Caco-2 (cell line): ENCODE data around the gene LAMB4. TPM values are rescaled to one million over a fixed set of nuclear protein-coding genes. Genes with fewer than 3 reads are reported as not detected.

Experiments used
- BruUV-seq: library from RNA; stranded (reverse); fragments of 400-500 nt; replicated peaks from 2 replicates; lab custom pipeline; 2021; lab: Mats Ljungman, UMichigan
- CTCF ChIA-PET: fragments of 300-600 bp; sonication (Branson Sonifier 250); formaldehyde crosslinking; loops from one replicate; lab custom pipeline; 2022; ENCODE audit warnings: antibody characterized with exemption; lab: Charles Lee
- POLR2A ChIA-PET: fragments of 300-600 bp; sonication (Branson Sonifier 250); formaldehyde crosslinking; loops from one replicate; lab custom pipeline; 2022; ENCODE audit warnings: antibody characterized with exemption; lab: Charles Lee
- DNase-seq, 2 experiments: peaks; one replicate each; pipeline versions ENCODE4 v3.0.0 to v3.0.0-alpha.2; 2020 to 2022
- H3K27me3 ChIP-seq: replicated peaks from 2 replicates; pipeline ENCODE4 v1.6.0; 2011; ENCODE audit warnings: low read length; ENCODE audit not compliant: control insufficient read depth, insufficient read depth
- H3K36me3 ChIP-seq: 2 replicates; pipeline ENCODE4 v1.5.1; 2011; ENCODE audit warnings: low read length; ENCODE audit not compliant: control insufficient read depth, insufficient read depth
- H3K4me1 ChIP-seq: fragments of 250-450 bp; sonication (Bioruptor Pico); 2 replicates; pipeline ENCODE4 v1.5.1; 2020; ENCODE audit warnings: mild to moderate bottlenecking
- H3K4me3 ChIP-seq: 2 replicates; pipeline ENCODE4 v1.5.1; 2011; ENCODE audit warnings: low read depth, mild to moderate bottlenecking, control low read depth, low read length
- H3K9me3 ChIP-seq: fragments of 250-450 bp; sonication (Bioruptor Pico); 2 replicates; pipeline ENCODE4 v1.5.1; 2020; ENCODE audit warnings: mild to moderate bottlenecking, moderate library complexity
- H3K27ac Mint-ChIP-seq: one replicate; pipeline ENCODE4 v1.8.0; 2022; ENCODE audit warnings: mixed read lengths; ENCODE audit not compliant: unreplicated experiment
- H3K27me3 Mint-ChIP-seq: one replicate; pipeline ENCODE4 v1.8.0; 2022; ENCODE audit warnings: mixed read lengths; ENCODE audit not compliant: insufficient read depth, unreplicated experiment
- H3K36me3 Mint-ChIP-seq: one replicate; pipeline ENCODE4 v1.8.0; 2022; ENCODE audit warnings: mild to moderate bottlenecking, mixed read lengths; ENCODE audit not compliant: insufficient read depth, unreplicated experiment
- H3K4me1 Mint-ChIP-seq: one replicate; pipeline ENCODE4 v1.8.0; 2022; ENCODE audit warnings: low read depth, mixed read lengths; ENCODE audit not compliant: unreplicated experiment
- H3K4me3 Mint-ChIP-seq: one replicate; pipeline ENCODE4 v1.8.0; 2022; ENCODE audit warnings: mild to moderate bottlenecking, moderate library complexity, mixed read lengths; ENCODE audit not compliant: unreplicated experiment
- H3K9me3 Mint-ChIP-seq: one replicate; pipeline ENCODE4 v1.8.0; 2022; ENCODE audit warnings: mixed read lengths; ENCODE audit not compliant: unreplicated experiment
- CTCF ChIP-seq, 2 experiments: fragments of 200-600 bp in 1 of 2; IDR thresholded peaks; 1 replicate in 1 of 2; 2 replicates in 1 of 2; pipeline versions ENCODE4 v1.5.1 to v1.8.0; 2011 to 2022; ENCODE audit warnings: antibody characterized with exemption in 1 of 2, control low read depth in 1 of 2, inconsistent platforms in 1 of 2, low read depth in 1 of 2, low read length in 1 of 2, mild to moderate bottlenecking in 1 of 2, moderate library complexity in 1 of 2; ENCODE audit not compliant: insufficient read depth in 1 of 2, severe bottlenecking in 1 of 2, unreplicated experiment in 1 of 2
- intact Hi-C: fragments of 100-400 bp; cut with micrococcal nuclease; formaldehyde crosslinking; loops from one replicate; pipeline ENCODE4 v1.10.0; 2022; ENCODE audit not compliant: unreplicated experiment
- total RNA-seq: library from RNA; stranded (reverse); gene quantifications from 2 replicates; pipeline ENCODE4 v1.2.3, GENCODE V29; 2022

Gene LAMB4
- total RNA-seq, 1 experiment from 2014 or later: 0.52 TPM

GRCh38 chr7:108016841-108017775 is 113.1 kb downstream of the LAMB4 start:
- BruUV-seq: no TSS peak
- H3K27ac Mint-ChIP-seq: peak overlapping the region; percentile 6
- no peaks in the 10 kb centered on the region for H3K9me3 ChIP-seq
- intact Hi-C loops: loop anchor here (2.0 to 10.0 kb wide), 4 partner anchors 14 to 508 kb away; partner anchors contain the start of genes LAMB1 and PNPLA8
- H3K4me1 Mint-ChIP-seq: peaks cover 29% of the 10 kb centered on the region
- H3K4me3 Mint-ChIP-seq: no peak overlapping the region
- no peaks in the 10 kb centered on the region for H3K36me3 ChIP-seq
- peak in 1 of 2 experiments; percentile 38 for DNase-seq
- H3K27me3 ChIP-seq: no peaks in the 10 kb centered on the region
- H3K36me3 Mint-ChIP-seq: peaks cover 5% of the 10 kb centered on the region
- H3K27me3 Mint-ChIP-seq: no peaks in the 10 kb centered on the region
- no peaks in the 10 kb centered on the region for H3K9me3 Mint-ChIP-seq
- peak; percentile 54 to 55 for TF ChIP-seq CTCF (IDR thresholded peaks at IDR 0.05; ENCODE audit: insufficient read depth in 1 of 2, low read depth in 1 of 2, low read length in 1 of 2, severe bottlenecking in 1 of 2, unreplicated experiment in 1 of 2)
- ChIA-PET CTCF (interaction anchor here (0.6 to 1.3 kb wide), 12 partner anchors 12 to 97 kb away, joined by 3 to 11 read pairs (median 4); partner anchors contain the start of gene LAMB1), POLR2A (interaction anchor here (1.0 kb wide), 1 partner anchor 14 kb away, joined by 3 read pairs; no protein-coding TSS in a partner anchor)
- no peak overlapping the region for H3K4me3 ChIP-seq
- H3K4me1 ChIP-seq: peaks cover 57% of the 10 kb centered on the region

- Mint-ChIP-seq H3K9me3 (no peaks in the 10 kb centered on the region), H3K4me1 (peaks cover 32% of the 10 kb centered on the region), H3K27ac (no peak overlapping the region), H3K36me3 (peaks cover 5% of the 10 kb centered on the region), H3K4me3 (no peak overlapping the region), H3K27me3 (no peaks in the 10 kb centered on the region)
- Histone ChIP-seq H3K4me1 (peaks cover 67% of the 10 kb centered on the region), H3K9me3 (no peaks in the 10 kb centered on the region), H3K27me3 (no peaks in the 10 kb centered on the region), H3K4me3 (no peak overlapping the region), H3K36me3 (no peaks in the 10 kb centered on the region)
- no peak for TF ChIP-seq CTCF (IDR thresholded peaks at IDR 0.05; ENCODE audit: insufficient read depth in 1 of 2, low read depth in 1 of 2, low read length in 1 of 2, severe bottlenecking in 1 of 2, unreplicated experiment in 1 of 2)
- DNase-seq: no peak
- POLR2A ChIA-PET: interaction anchor here (0.7 to 1.1 kb wide), 4 partner anchors 10 to 121 kb away, joined by 4 to 13 read pairs (median 6); partner anchors contain the start of gene LAMB1
- no TSS peak for BruUV-seq
- CTCF ChIA-PET: interaction anchor here (0.8 to 1.5 kb wide), 7 partner anchors 14 to 130 kb away, joined by 3 to 7 read pairs (median 6); no protein-coding TSS in a partner anchor
- intact Hi-C loops: loop anchor here (1.0 to 10.0 kb wide), 6 partner anchors 13 to 509 kb away; partner anchors contain the start of genes LAMB1 and PNPLA8
Measured at GRCh38 chr7:108015740-108016139, 114.4 kb downstream of the LAMB4 start.
